Kasumi-1 (cell line): ENCODE results near the gene CUX1.
"Not testable (repeated sequence)": the region's sequence is repeated elsewhere in the genome, so short reads cannot be mapped to it uniquely, and the experiment has no call there.

Experiments used
- DNase-seq, 2 experiments: peaks; one replicate each; lab custom pipeline; 2025; lab: John Stamatoyannopoulos, UW

The CUX1 gene

GRCh38 chr7:102008535-102009262 lies 191.3 kb downstream of the CUX1 start:
- no peak for DNase-seq

- DNase-seq: no peak
Observed at GRCh38 chr7:102009628-102010027, 192.2 kb downstream of the CUX1 start.

GRCh38 chr7:102012112-102012830 lies 194.8 kb downstream of the CUX1 start:
- DNase-seq: not testable (repeated sequence)

- no peak for DNase-seq
Observed at GRCh38 chr7:102012941-102013461, 195.6 kb downstream of the CUX1 start.

GRCh38 chr7:102018876-102019275 lies 201.4 kb downstream of the CUX1 start:
- DNase-seq: no peak

GRCh38 chr7:102019461-102019860 lies 202.0 kb downstream of the CUX1 start:
- no peak for DNase-seq

- no peak for DNase-seq
Observed at GRCh38 chr7:102021841-102022618, 204.6 kb downstream of the CUX1 start.

GRCh38 chr7:102024005-102024768 lies 206.8 kb downstream of the CUX1 start:
- no peak for DNase-seq

- no peak for DNase-seq
Observed at GRCh38 chr7:102024769-102025391, 207.5 kb downstream of the CUX1 start.

- not testable (repeated sequence) for DNase-seq
Observed at GRCh38 chr7:102025777-102026176, 208.4 kb downstream of the CUX1 start.

- peak; percentile 78 to 88 for DNase-seq
Observed at GRCh38 chr7:102028206-102028826, 210.9 kb downstream of the CUX1 start.

- DNase-seq: no peak
Observed at GRCh38 chr7:102029616-102030015, 212.2 kb downstream of the CUX1 start.

GRCh38 chr7:102030696-102031095 lies 213.3 kb downstream of the CUX1 start:
- no peak for DNase-seq

- no peak for DNase-seq
Observed at GRCh38 chr7:102036958-102037357, 219.5 kb downstream of the CUX1 start.

- no peak for DNase-seq
Observed at GRCh38 chr7:102039706-102040105, 222.3 kb downstream of the CUX1 start.

GRCh38 chr7:102040569-102040968 lies 223.1 kb downstream of the CUX1 start:
- DNase-seq: no peak

GRCh38 chr7:102042016-102042656 lies 224.7 kb downstream of the CUX1 start:
- DNase-seq: no peak

GRCh38 chr7:102042796-102043195 lies 225.4 kb downstream of the CUX1 start:
- not testable (repeated sequence) for DNase-seq

- no peak for DNase-seq
Observed at GRCh38 chr7:102044641-102044983, 227.2 kb downstream of the CUX1 start.

GRCh38 chr7:102044984-102045673 lies 227.7 kb downstream of the CUX1 start:
- DNase-seq: peak; percentile 28 to 53
